ENCODE data around the gene LRFN2. TPM values are rescaled to one million over a fixed set of nuclear protein-coding genes. Genes with fewer than 3 reads are reported as not detected.

LRFN2 gene
- polyA plus RNA-seq, 1 donor (not counting 4 experiments of a cell fraction or from before 2014, with no cell fraction given), result not detected

GRCh38 chr6:40568062-40568708 is 19.0 kb downstream of the LRFN2 start:
- Histone ChIP-seq H3K9me3 (ENCODE audit: control insufficient read depth, low read depth, low read length) (no peaks in the 10 kb centered on the region), H3K4me1 (ENCODE audit: control insufficient read depth, extremely low read depth, insufficient read depth, low read length) (no peaks in the 10 kb centered on the region), H3K9ac (ENCODE audit: control insufficient read depth, extremely low read depth, insufficient read depth, low read length) (no peak overlapping the region), H4K20me1 (ENCODE audit: control insufficient read depth, extremely low read depth, insufficient read depth, low read length) (no peaks in the 10 kb centered on the region), H3K36me3 (ENCODE audit: control insufficient read depth in 2 of 2, extremely low read depth in 1 of 2, insufficient read depth in 2 of 2, low read length in 2 of 2) (no peaks in the 10 kb centered on the region), H3K4me3 (ENCODE audit: control insufficient read depth in 2 of 3, extremely low read depth in 1 of 3, insufficient read depth in 2 of 3, low read depth in 1 of 3, low read length in 3 of 3) (no peak overlapping the region), H3K4me2 (ENCODE audit: control insufficient read depth, extremely low read depth, insufficient read depth, low read depth, low read length) (no peak overlapping the region), H3K9me1 (ENCODE audit: control insufficient read depth, extremely low read depth, insufficient read depth, low read length) (no peaks in the 10 kb centered on the region), H3K27me3 (ENCODE audit: control insufficient read depth, extremely low read depth, insufficient read depth, low read length) (no peaks in the 10 kb centered on the region), H2AFZ (ENCODE audit: control insufficient read depth, low read length) (no peak overlapping the region), H3K27ac (ENCODE audit: control insufficient read depth, insufficient read depth, low read length) (no peak overlapping the region), H3K79me2 (ENCODE audit: control insufficient read depth, insufficient read depth, low read length) (no peaks in the 10 kb centered on the region)
- FAIRE-seq, result no peak
- TF ChIP-seq EZH2 (IDR thresholded peaks at IDR 0.05; ENCODE audit: low read length) (no peak), CTCF (optimal IDR thresholded peaks at IDR 0.05 in 1 of 3, IDR thresholded peaks at IDR 0.05 in 1 of 3, conservative IDR thresholded peaks at IDR 0.05 in 1 of 3; ENCODE audit: extremely low read depth in 1 of 3, insufficient read depth in 2 of 3, low read length in 3 of 3) (no peak)
- DNase-seq (ENCODE audit: low read depth, low spot score), result no peak
- dilution Hi-C loops (cut with MboI; ENCODE audit: extremely low pct_ligation_motif_present, low sequenced_read_pairs), result no loop called here

- H3K4me3 ChIP-seq (ENCODE audit: control insufficient read depth in 2 of 3, extremely low read depth in 1 of 3, insufficient read depth in 2 of 3, low read depth in 1 of 3, low read length in 3 of 3), result no peak overlapping the region
- no peaks in the 10 kb centered on the region for H3K27me3 ChIP-seq (ENCODE audit: control insufficient read depth, extremely low read depth, insufficient read depth, low read length)
- no peaks in the 10 kb centered on the region for H4K20me1 ChIP-seq (ENCODE audit: control insufficient read depth, extremely low read depth, insufficient read depth, low read length)
- H3K9me1 ChIP-seq (ENCODE audit: control insufficient read depth, extremely low read depth, insufficient read depth, low read length), result no peaks in the 10 kb centered on the region
- H3K9ac ChIP-seq (ENCODE audit: control insufficient read depth, extremely low read depth, insufficient read depth, low read length), result no peak overlapping the region
- H3K36me3 ChIP-seq (ENCODE audit: control insufficient read depth in 2 of 2, extremely low read depth in 1 of 2, insufficient read depth in 2 of 2, low read length in 2 of 2), result no peaks in the 10 kb centered on the region
- H3K9me3 ChIP-seq (ENCODE audit: control insufficient read depth, low read depth, low read length), result no peaks in the 10 kb centered on the region
- no peaks in the 10 kb centered on the region for H3K4me1 ChIP-seq (ENCODE audit: control insufficient read depth, extremely low read depth, insufficient read depth, low read length)
- no peak for TF ChIP-seq EZH2 (IDR thresholded peaks at IDR 0.05; ENCODE audit: low read length)
- TF ChIP-seq CTCF (optimal IDR thresholded peaks at IDR 0.05 in 1 of 3, IDR thresholded peaks at IDR 0.05 in 1 of 3, conservative IDR thresholded peaks at IDR 0.05 in 1 of 3; ENCODE audit: extremely low read depth in 1 of 3, insufficient read depth in 2 of 3, low read length in 3 of 3), result no peak
- dilution Hi-C loops (cut with MboI; ENCODE audit: extremely low pct_ligation_motif_present, low sequenced_read_pairs), result no loop called here
- H2AFZ ChIP-seq (ENCODE audit: control insufficient read depth, low read length), result no peak overlapping the region
- no peak overlapping the region for H3K27ac ChIP-seq (ENCODE audit: control insufficient read depth, insufficient read depth, low read length)
- no peak for DNase-seq (ENCODE audit: low read depth, low spot score)
- H3K79me2 ChIP-seq (ENCODE audit: control insufficient read depth, insufficient read depth, low read length), result no peaks in the 10 kb centered on the region
- FAIRE-seq, result no peak
- H3K4me2 ChIP-seq (ENCODE audit: control insufficient read depth, extremely low read depth, insufficient read depth, low read depth, low read length), result no peak overlapping the region
Measured at GRCh38 chr6:40563111-40563510, 24.1 kb downstream of the LRFN2 start.
